Stimulated activated CD4-positive, alpha-beta T cell treated with anti-CD3 and anti-CD28 coated beads, Interleukin-2, amount 100 ng/mL, for 4 hours (primary cell): ENCODE results near the gene TELO2.

Experiments
- DNase-seq: peaks from one replicate; pipeline ENCODE4 v3.0.0-alpha.2; 2020; ENCODE audit warnings: low read depth

The TELO2 gene

GRCh38 chr16:1519831-1520230, 26.7 kb downstream of the TELO2 start:
- no peak for DNase-seq

GRCh38 chr16:1520461-1520860, 27.3 kb downstream of the TELO2 start:
- DNase-seq: no peak

- DNase-seq: no peak
Observed at GRCh38 chr16:1523581-1524245, 30.6 kb downstream of the TELO2 start.

GRCh38 chr16:1524366-1524765, 31.2 kb downstream of the TELO2 start:
- no peak for DNase-seq

- no peak for DNase-seq
Observed at GRCh38 chr16:1525871-1526607, 32.9 kb downstream of the TELO2 start.

GRCh38 chr16:1526608-1527555, 33.7 kb downstream of the TELO2 start:
- DNase-seq: no peak

- DNase-seq: no peak
Observed at GRCh38 chr16:1527836-1528811, 35.0 kb downstream of the TELO2 start.

GRCh38 chr16:1528921-1529537, 35.9 kb downstream of the TELO2 start:
- no peak for DNase-seq

- no peak for DNase-seq
Observed at GRCh38 chr16:1530349-1530882, 37.3 kb downstream of the TELO2 start.

GRCh38 chr16:1530883-1531637, 37.9 kb downstream of the TELO2 start:
- DNase-seq: no peak

- no peak for DNase-seq
Observed at GRCh38 chr16:1531638-1531910, 38.4 kb downstream of the TELO2 start.

- DNase-seq: no peak
Observed at GRCh38 chr16:1532081-1532760, 39.1 kb downstream of the TELO2 start.

- DNase-seq: no peak
Observed at GRCh38 chr16:1532771-1533170, 39.6 kb downstream of the TELO2 start.

- DNase-seq: no peak
Observed at GRCh38 chr16:1533443-1533951, 40.3 kb downstream of the TELO2 start, which contains the start of gene TMEM204. TMEM204 (plus strand) TSS chr16:1533666; CDS start chr16:1534276, 610 bp downstream.

GRCh38 chr16:1534021-1535020, 41.2 kb downstream of the TELO2 start:
- no peak for DNase-seq

GRCh38 chr16:1535391-1536291, 42.5 kb downstream of the TELO2 start:
- no peak for DNase-seq

GRCh38 chr16:1536601-1537000, 43.4 kb downstream of the TELO2 start:
- DNase-seq: no peak
